WERI-Rb-1 (cell line): ENCODE measurements around the gene LCE2C.
"Not testable (repeated sequence)": the region's sequence is repeated elsewhere in the genome, so short reads cannot be mapped to it uniquely, and the experiment has no call there.

Experiments used
- DNase-seq: peaks from one replicate; pipeline ENCODE4 v3.0.0-alpha.2; 2020
- H3K27ac ChIP-seq: fragments of 250-450 bp; sonication (Bioruptor Pico); 2 replicates; pipeline ENCODE4 v1.5.1; 2020; ENCODE audit warnings: mild to moderate bottlenecking, moderate library complexity
- H3K27me3 ChIP-seq: fragments of 250-450 bp; sonication (Bioruptor Pico); 2 replicates; pipeline ENCODE4 v1.5.1; 2021; ENCODE audit warnings: mild to moderate bottlenecking, low read depth, moderate library complexity; ENCODE audit not compliant: insufficient read depth, severe bottlenecking
- H3K36me3 ChIP-seq: fragments of 250-450 bp; sonication (Bioruptor Pico); 2 replicates; pipeline ENCODE4 v1.5.1; 2020; ENCODE audit warnings: mild to moderate bottlenecking, moderate library complexity
- H3K4me3 ChIP-seq: 2 replicates; pipeline ENCODE4 v1.5.1; 2011; ENCODE audit warnings: low read depth, mild to moderate bottlenecking, control low read depth, low read length
- H3K9me3 ChIP-seq: fragments of 250-450 bp; sonication (Bioruptor Pico); 2 replicates; pipeline ENCODE4 v1.5.1; 2021; ENCODE audit warnings: mild to moderate bottlenecking, moderate library complexity; ENCODE audit not compliant: severe bottlenecking
- CTCF ChIP-seq: IDR thresholded peaks from 2 replicates; pipeline ENCODE4 v1.5.1; 2011; ENCODE audit warnings: low read depth, mild to moderate bottlenecking, control low read depth, inconsistent platforms, low read length

LCE2C gene

GRCh38 chr1:152674983-152675382, at the start of gene LCE2C:
LCE2C (plus strand) TSS chr1:152675279; CDS start chr1:152676016, 737 bp downstream.
- not testable (repeated sequence) for H3K9me3 ChIP-seq, DNase-seq, H3K36me3 ChIP-seq, H3K27ac ChIP-seq, H3K4me3 ChIP-seq
- H3K27me3 ChIP-seq, result peaks cover 95% of the 10 kb centered on the region

- H3K36me3 ChIP-seq, result no peaks in the 10 kb centered on the region
- no peaks in the 10 kb centered on the region for H3K9me3 ChIP-seq
- no peak overlapping the region for H3K4me3 ChIP-seq
- peaks cover 98% of the 10 kb centered on the region for H3K27me3 ChIP-seq
- DNase-seq, result no peak
- no peak for TF ChIP-seq CTCF
- no peak overlapping the region for H3K27ac ChIP-seq
Observed at GRCh38 chr1:152626744-152627143, 48.3 kb upstream of the LCE2C start.

GRCh38 chr1:152630596-152630995, 44.5 kb upstream of the LCE2C start:
- no peaks in the 10 kb centered on the region for H3K36me3 ChIP-seq
- H3K4me3 ChIP-seq, result no peak overlapping the region
- peaks cover 5% of the 10 kb centered on the region for H3K9me3 ChIP-seq
- H3K27ac ChIP-seq, result no peak overlapping the region
- TF ChIP-seq CTCF, result no peak
- peaks cover 97% of the 10 kb centered on the region for H3K27me3 ChIP-seq
- DNase-seq, result no peak

GRCh38 chr1:152640351-152640750, 34.7 kb upstream of the LCE2C start:
- peaks cover 5% of the 10 kb centered on the region for H3K9me3 ChIP-seq
- peaks cover 90% of the 10 kb centered on the region for H3K27me3 ChIP-seq
- TF ChIP-seq CTCF, result no peak
- H3K4me3 ChIP-seq, result no peak overlapping the region
- DNase-seq, result no peak
- no peak overlapping the region for H3K27ac ChIP-seq
- no peaks in the 10 kb centered on the region for H3K36me3 ChIP-seq

GRCh38 chr1:152643945-152644344, 31.1 kb upstream of the LCE2C start:
- Histone ChIP-seq H3K36me3 (no peaks in the 10 kb centered on the region), H3K27me3 (peaks cover 99% of the 10 kb centered on the region), H3K9me3 (peaks cover 5% of the 10 kb centered on the region), H3K27ac (no peak overlapping the region), H3K4me3 (no peak overlapping the region)
- DNase-seq, result no peak
- no peak for TF ChIP-seq CTCF

GRCh38 chr1:152645146-152645545, 29.9 kb upstream of the LCE2C start:
- H3K9me3 ChIP-seq, result peaks cover 5% of the 10 kb centered on the region
- H3K4me3 ChIP-seq, result no peak overlapping the region
- H3K27me3 ChIP-seq, result peaks cover 100% of the 10 kb centered on the region
- no peak for DNase-seq
- no peak overlapping the region for H3K27ac ChIP-seq
- no peak for TF ChIP-seq CTCF
- H3K36me3 ChIP-seq, result no peaks in the 10 kb centered on the region
